Measurements from ENCODE around the gene MAPRE3. TPM values are rescaled to one million over a fixed set of nuclear protein-coding genes. Genes with fewer than 3 reads are reported as not detected.

MAPRE3 gene
- total RNA-seq, 4 donors from 2014 or later, result 8.5 to 18.6 (median 12.4) TPM

DNA sequence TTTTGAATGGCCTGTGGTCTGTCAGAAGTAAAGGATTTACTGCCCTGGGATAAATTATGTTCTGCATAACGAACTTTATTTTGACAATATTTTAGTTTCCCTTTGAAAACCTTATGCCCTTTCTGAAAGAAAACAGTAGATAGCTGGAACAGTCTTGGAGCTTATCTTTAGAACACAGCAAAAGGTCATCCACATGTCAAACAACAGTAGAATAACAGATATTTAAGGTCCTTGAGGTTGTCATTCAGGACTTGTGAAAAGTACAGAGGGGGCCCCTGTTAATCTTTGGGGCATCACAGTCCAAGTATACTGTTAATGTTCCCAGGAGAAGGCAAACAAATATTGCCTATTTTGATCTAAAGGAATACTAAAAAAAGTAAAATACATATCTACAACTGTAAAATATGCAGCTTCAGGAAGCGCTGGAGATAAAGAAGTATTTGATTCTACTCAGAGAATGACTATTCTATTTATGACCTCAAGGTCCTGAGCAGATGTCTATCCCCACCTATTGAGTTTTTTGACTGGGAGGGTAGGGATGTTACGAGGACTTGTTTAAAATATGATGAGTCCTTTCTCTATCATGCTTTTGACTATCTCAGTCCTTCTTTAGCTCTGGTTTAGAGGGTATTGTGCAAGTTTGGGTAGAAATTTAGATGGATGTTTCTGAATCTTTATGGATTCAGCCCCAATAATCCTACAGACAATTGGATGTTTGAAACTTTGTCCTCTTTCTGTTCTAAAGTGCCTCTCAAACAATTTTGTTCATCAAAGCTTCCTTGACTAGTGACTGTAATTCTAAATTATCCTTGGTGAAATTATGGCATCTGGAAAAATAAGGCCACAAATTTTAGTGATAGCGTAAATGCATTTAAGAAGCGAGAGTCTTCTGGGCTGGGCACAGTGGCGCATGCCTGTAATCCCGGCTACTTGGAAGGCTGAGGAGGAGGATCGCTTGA, 37.3 kb downstream of the MAPRE3 start:
- WGBS, 2 donors (ENCODE audit: low coverage in 1 of 2), result 68 to 84% methylated on average over 8 of the region's 8 CpGs
- no peaks in the 10 kb centered on the region for H3K4me1 ChIP-seq
- no peak for ATAC-seq
- TF ChIP-seq POLR2A (IDR thresholded peaks at IDR 0.05) (no peak), POLR2AphosphoS5 (IDR thresholded peaks at IDR 0.05) (no peak), CTCF (IDR thresholded peaks at IDR 0.05) (no peak), EP300 (IDR thresholded peaks at IDR 0.05) (no peak)
- no peak overlapping the region for H3K4me3 ChIP-seq
- no peak overlapping the region for H3K27ac ChIP-seq
- H3K27me3 ChIP-seq, result no peaks in the 10 kb centered on the region
- no peaks in the 10 kb centered on the region for H3K36me3 ChIP-seq
- no peaks in the 10 kb centered on the region for H3K9me3 ChIP-seq

DNA sequence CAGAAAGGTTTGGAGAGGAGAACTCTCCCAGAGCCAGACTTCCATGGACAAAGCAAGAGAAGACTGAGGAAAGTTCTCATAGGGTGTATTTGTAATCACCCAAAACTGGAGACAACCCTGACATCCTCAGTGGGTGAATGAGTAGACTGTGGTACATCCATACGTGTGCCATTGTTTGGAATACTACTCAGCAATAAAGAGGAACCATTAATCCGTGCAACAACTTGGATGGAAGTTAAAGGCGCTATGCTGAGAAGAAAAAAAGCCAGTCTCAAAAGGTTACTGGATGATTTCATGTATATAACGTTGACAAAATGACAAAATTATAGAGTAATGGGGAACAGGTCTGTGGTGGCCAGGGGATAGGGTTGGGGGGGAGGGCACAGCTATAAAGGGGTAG, 38.2 kb downstream of the MAPRE3 start:
- Histone ChIP-seq H3K9me3 (no peaks in the 10 kb centered on the region), H3K4me1 (no peaks in the 10 kb centered on the region), H3K4me3 (no peak overlapping the region), H3K36me3 (no peaks in the 10 kb centered on the region), H3K27me3 (no peaks in the 10 kb centered on the region), H3K27ac (no peak overlapping the region)
- ATAC-seq, result no peak
- 84 to 97% methylated on average over 4 of the region's 4 CpGs for WGBS, 2 donors (ENCODE audit: low coverage in 1 of 2)
- TF ChIP-seq POLR2A (IDR thresholded peaks at IDR 0.05) (no peak), CTCF (IDR thresholded peaks at IDR 0.05) (no peak), EP300 (IDR thresholded peaks at IDR 0.05) (no peak), POLR2AphosphoS5 (IDR thresholded peaks at IDR 0.05) (no peak)

DNA sequence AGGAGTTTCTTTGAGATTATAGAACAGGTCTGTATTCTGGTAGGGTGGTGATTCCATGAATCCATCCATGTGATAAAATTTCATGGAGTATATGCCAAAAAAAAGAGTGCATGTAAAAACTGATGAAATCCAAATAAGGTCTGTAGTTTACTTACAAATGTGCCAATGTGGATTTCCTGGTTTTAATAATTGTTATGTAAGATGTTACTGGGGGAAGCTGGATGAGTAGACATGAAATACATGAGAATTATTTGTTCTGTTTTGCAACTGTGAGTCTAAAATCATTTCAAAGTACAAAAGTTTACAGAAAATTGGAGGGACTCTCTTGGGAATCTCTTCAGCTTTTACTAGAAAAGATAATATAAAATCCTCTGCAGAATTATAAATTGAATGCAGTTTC, 38.6 kb downstream of the MAPRE3 start:
- ATAC-seq, result no peak
- Histone ChIP-seq H3K27me3 (no peaks in the 10 kb centered on the region), H3K4me3 (no peak overlapping the region), H3K9me3 (no peaks in the 10 kb centered on the region), H3K36me3 (no peaks in the 10 kb centered on the region), H3K4me1 (no peaks in the 10 kb centered on the region), H3K27ac (no peak overlapping the region)
- no peak for TF ChIP-seq CTCF (IDR thresholded peaks at IDR 0.05)

DNA sequence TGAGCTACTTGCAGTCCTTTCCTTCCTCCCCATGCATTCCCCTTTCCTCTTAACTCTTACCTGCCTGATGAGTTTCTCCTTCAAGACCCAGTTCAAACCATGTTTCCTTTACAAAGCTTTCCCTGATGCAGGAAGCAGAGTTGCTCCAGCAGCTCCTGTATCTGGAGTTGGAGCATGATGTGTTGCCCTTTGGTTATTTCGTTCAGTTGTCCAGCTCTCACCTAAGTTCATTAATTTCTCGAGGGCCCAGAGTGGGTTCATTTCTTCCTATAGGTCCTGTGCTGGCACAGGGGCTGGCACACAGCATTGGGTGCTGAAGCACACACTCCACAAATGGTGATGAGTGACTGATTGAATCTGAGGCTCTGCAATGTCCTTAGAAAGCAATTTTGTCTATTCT, 39.3 kb downstream of the MAPRE3 start:
- no peak for ATAC-seq
- 60 to 75% methylated on average over 1 to 2 of the region's 2 CpGs for WGBS, 2 donors (ENCODE audit: low coverage in 1 of 2)
- TF ChIP-seq EP300 (IDR thresholded peaks at IDR 0.05) (no peak), CTCF (IDR thresholded peaks at IDR 0.05) (no peak), POLR2AphosphoS5 (IDR thresholded peaks at IDR 0.05) (no peak), POLR2A (IDR thresholded peaks at IDR 0.05) (no peak)

GRCh38 chr2:27010139-27010538, 39.7 kb downstream of the MAPRE3 start:
- no peak for TF ChIP-seq EP300 (IDR thresholded peaks at IDR 0.05)
- TF ChIP-seq CTCF (IDR thresholded peaks at IDR 0.05), result no peak
- no peak for TF ChIP-seq POLR2AphosphoS5 (IDR thresholded peaks at IDR 0.05)
- TF ChIP-seq POLR2A (IDR thresholded peaks at IDR 0.05), result no peak

More for the DNA sequence above, 39.3 kb downstream of the MAPRE3 start:
- no peaks in the 10 kb centered on the region for H3K9me3 ChIP-seq
- H3K27ac ChIP-seq, result no peak overlapping the region
- H3K36me3 ChIP-seq, result no peaks in the 10 kb centered on the region
- no peaks in the 10 kb centered on the region for H3K27me3 ChIP-seq
- no peak overlapping the region for H3K4me3 ChIP-seq
- peaks cover 0 to 1% (median 0%) of the 10 kb centered on the region in 3 donors for H3K4me1 ChIP-seq

More at GRCh38 chr2:27010139-27010538, 39.7 kb downstream of the MAPRE3 start:
- ATAC-seq, result no peak
- Histone ChIP-seq H3K4me1 (peaks cover 0 to 5% (median 0%) of the 10 kb centered on the region in 3 donors), H3K27ac (no peak overlapping the region), H3K36me3 (no peaks in the 10 kb centered on the region), H3K4me3 (no peak overlapping the region), H3K9me3 (no peaks in the 10 kb centered on the region), H3K27me3 (no peaks in the 10 kb centered on the region)
- 72 to 97% methylated on average over 2 to 3 of the region's 3 CpGs for WGBS, 2 donors (ENCODE audit: low coverage in 1 of 2)
